ENCODE measurements around the gene AGMAT. TPM values are rescaled to one million over a fixed set of nuclear protein-coding genes. Genes with fewer than 3 reads are reported as not detected.

The AGMAT gene
- total and polyA plus RNA-seq, 2 of the 13 experiments (the other 11 are each of a cell fraction or from before 2014, with no cell fraction given), result 59.1 to 174 TPM

DNA sequence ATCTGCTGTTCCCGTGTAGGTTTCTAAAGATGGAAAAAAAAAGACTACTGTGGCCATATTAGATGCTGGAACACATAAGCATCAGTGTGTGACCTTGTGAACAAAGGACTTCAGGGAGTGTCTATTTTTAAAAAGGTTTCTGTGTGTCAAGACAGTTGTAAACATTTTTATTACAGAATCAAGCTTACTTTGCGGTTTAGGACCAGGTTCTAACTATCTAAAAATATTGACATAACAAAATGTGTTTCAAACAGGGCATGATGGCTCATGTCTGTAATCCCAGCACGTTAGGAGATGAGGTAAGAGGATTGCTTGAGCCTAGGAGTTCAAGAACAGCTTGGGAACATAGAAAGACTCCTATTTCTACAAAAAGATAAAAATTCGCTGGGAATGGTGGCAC lies 25.3 kb upstream of the AGMAT start (continued):
- TF ChIP-seq ZSCAN30 (CRISPR knock-in tag; IDR thresholded peaks at IDR 0.05) (no peak), SMARCC2 (IDR thresholded peaks at IDR 0.05) (no peak), ZNF329 (CRISPR knock-in tag; IDR thresholded peaks at IDR 0.05; ENCODE audit: low read depth) (no peak), ZFP36L1 (CRISPR knock-in tag; IDR thresholded peaks at IDR 0.05) (peak; percentile 51; the same call in 1 of the 2 replicates), ONECUT2 (CRISPR knock-in tag; IDR thresholded peaks at IDR 0.05) (no peak), RXRB (CRISPR knock-in tag; IDR thresholded peaks at IDR 0.05; ENCODE audit: borderline replicate concordance) (peak; percentile 70; the same call in 1 of the 2 replicates), NR2F6 (IDR thresholded peaks at IDR 0.05) (peak; percentile 68), NR2F6 (CRISPR knock-in tag; IDR thresholded peaks at IDR 0.05) (peak; percentile 47; the same call in 1 of the 2 replicates), CREB1 (IDR thresholded peaks at IDR 0.05) (no peak), CREB1 (CRISPR knock-in tag; IDR thresholded peaks at IDR 0.05) (peak; percentile 52; the same call in 1 of the 2 replicates), SNAPC2 (CRISPR knock-in tag; IDR thresholded peaks at IDR 0.05) (no peak), MYNN (CRISPR knock-in tag; IDR thresholded peaks at IDR 0.05; ENCODE audit: low read depth) (no peak), ETV6 (CRISPR knock-in tag; conservative IDR thresholded peaks at IDR 0.05) (no peak), MAFF (IDR thresholded peaks at IDR 0.05; ENCODE audit: low read depth, low read length) (peak; percentile 30; the same call in 1 of the 2 replicates), HCFC1 (IDR thresholded peaks at IDR 0.05; ENCODE audit: low read depth, low read length) (no peak), ISX (CRISPR knock-in tag; conservative IDR thresholded peaks at IDR 0.05) (no peak), MEF2D (CRISPR knock-in tag; IDR thresholded peaks at IDR 0.05) (peak; percentile 91), HOXA3 (CRISPR knock-in tag; IDR thresholded peaks at IDR 0.05) (no peak)
- TF ChIP-seq, protein P1, sequence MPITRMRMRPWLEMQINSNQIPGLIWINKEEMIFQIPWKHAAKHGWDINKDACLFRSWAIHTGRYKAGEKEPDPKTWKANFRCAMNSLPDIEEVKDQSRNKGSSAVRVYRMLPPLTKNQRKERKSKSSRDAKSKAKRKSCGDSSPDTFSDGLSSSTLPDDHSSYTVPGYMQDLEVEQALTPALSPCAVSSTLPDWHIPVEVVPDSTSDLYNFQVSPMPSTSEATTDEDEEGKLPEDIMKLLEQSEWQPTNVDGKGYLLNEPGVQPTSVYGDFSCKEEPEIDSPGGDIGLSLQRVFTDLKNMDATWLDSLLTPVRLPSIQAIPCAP (CRISPR knock-in tag; IDR thresholded peaks at IDR 0.05; ENCODE audit: low read depth), result no peak
- TF ChIP-seq, protein P2, sequence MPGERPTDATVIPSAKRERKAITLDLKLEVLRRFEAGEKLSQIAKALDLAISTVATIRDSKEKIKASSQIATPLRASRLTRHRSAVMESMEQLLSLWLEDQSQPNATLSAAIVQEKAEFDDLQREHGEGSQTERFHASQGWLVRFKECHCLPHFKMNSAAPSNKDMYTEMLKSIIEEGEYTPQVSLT (CRISPR knock-in tag; IDR thresholded peaks at IDR 0.05; ENCODE audit: borderline replicate concordance, low read depth), result no peak
- TF ChIP-seq, protein P3, sequence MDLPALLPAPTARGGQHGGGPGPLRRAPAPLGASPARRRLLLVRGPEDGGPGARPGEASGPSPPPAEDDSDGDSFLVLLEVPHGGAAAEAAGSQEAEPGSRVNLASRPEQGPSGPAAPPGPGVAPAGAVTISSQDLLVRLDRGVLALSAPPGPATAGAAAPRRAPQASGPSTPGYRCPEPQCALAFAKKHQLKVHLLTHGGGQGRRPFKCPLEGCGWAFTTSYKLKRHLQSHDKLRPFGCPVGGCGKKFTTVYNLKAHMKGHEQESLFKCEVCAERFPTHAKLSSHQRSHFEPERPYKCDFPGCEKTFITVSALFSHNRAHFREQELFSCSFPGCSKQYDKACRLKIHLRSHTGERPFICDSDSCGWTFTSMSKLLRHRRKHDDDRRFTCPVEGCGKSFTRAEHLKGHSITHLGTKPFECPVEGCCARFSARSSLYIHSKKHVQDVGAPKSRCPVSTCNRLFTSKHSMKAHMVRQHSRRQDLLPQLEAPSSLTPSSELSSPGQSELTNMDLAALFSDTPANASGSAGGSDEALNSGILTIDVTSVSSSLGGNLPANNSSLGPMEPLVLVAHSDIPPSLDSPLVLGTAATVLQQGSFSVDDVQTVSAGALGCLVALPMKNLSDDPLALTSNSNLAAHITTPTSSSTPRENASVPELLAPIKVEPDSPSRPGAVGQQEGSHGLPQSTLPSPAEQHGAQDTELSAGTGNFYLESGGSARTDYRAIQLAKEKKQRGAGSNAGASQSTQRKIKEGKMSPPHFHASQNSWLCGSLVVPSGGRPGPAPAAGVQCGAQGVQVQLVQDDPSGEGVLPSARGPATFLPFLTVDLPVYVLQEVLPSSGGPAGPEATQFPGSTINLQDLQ (CRISPR knock-in tag; IDR thresholded peaks at IDR 0.05), result no peak
- TF ChIP-seq, protein P4, sequence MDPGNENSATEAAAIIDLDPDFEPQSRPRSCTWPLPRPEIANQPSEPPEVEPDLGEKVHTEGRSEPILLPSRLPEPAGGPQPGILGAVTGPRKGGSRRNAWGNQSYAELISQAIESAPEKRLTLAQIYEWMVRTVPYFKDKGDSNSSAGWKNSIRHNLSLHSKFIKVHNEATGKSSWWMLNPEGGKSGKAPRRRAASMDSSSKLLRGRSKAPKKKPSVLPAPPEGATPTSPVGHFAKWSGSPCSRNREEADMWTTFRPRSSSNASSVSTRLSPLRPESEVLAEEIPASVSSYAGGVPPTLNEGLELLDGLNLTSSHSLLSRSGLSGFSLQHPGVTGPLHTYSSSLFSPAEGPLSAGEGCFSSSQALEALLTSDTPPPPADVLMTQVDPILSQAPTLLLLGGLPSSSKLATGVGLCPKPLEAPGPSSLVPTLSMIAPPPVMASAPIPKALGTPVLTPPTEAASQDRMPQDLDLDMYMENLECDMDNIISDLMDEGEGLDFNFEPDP (CRISPR knock-in tag; conservative IDR thresholded peaks at IDR 0.05), result no peak
- TF ChIP-seq, protein P5, sequence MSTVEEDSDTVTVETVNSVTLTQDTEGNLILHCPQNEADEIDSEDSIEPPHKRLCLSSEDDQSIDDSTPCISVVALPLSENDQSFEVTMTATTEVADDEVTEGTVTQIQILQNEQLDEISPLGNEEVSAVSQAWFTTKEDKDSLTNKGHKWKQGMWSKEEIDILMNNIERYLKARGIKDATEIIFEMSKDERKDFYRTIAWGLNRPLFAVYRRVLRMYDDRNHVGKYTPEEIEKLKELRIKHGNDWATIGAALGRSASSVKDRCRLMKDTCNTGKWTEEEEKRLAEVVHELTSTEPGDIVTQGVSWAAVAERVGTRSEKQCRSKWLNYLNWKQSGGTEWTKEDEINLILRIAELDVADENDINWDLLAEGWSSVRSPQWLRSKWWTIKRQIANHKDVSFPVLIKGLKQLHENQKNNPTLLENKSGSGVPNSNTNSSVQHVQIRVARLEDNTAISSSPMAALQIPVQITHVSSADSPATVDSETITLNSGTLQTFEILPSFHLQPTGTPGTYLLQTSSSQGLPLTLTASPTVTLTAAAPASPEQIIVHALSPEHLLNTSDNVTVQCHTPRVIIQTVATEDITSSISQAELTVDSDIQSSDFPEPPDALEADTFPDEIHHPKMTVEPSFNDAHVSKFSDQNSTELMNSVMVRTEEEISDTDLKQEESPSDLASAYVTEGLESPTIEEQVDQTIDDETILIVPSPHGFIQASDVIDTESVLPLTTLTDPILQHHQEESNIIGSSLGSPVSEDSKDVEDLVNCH (CRISPR knock-in tag; IDR thresholded peaks at IDR 0.05), result no peak
- TF ChIP-seq, protein P6, sequence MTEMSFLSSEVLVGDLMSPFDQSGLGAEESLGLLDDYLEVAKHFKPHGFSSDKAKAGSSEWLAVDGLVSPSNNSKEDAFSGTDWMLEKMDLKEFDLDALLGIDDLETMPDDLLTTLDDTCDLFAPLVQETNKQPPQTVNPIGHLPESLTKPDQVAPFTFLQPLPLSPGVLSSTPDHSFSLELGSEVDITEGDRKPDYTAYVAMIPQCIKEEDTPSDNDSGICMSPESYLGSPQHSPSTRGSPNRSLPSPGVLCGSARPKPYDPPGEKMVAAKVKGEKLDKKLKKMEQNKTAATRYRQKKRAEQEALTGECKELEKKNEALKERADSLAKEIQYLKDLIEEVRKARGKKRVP (CRISPR knock-in tag; IDR thresholded peaks at IDR 0.05), result peak in 1 of 2 experiments; percentile 70; a peak in 2 of 4 replicates
